SW480 (cell line): ENCODE results near the gene CAPN12.
"Not testable (repeated sequence)": the region's sequence is repeated elsewhere in the genome, so short reads cannot be mapped to it uniquely, and the experiment has no call there.

Experiments
- DNase-seq: peaks from one replicate; pipeline ENCODE4 v3.0.0-alpha.2; 2016; ENCODE audit warnings: low spot score

The CAPN12 gene, protein sequence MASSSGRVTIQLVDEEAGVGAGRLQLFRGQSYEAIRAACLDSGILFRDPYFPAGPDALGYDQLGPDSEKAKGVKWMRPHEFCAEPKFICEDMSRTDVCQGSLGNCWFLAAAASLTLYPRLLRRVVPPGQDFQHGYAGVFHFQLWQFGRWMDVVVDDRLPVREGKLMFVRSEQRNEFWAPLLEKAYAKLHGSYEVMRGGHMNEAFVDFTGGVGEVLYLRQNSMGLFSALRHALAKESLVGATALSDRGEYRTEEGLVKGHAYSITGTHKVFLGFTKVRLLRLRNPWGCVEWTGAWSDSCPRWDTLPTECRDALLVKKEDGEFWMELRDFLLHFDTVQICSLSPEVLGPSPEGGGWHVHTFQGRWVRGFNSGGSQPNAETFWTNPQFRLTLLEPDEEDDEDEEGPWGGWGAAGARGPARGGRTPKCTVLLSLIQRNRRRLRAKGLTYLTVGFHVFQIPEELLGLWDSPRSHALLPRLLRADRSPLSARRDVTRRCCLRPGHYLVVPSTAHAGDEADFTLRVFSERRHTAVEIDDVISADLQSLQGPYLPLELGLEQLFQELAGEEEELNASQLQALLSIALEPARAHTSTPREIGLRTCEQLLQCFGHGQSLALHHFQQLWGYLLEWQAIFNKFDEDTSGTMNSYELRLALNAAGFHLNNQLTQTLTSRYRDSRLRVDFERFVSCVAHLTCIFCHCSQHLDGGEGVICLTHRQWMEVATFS

GRCh38 chr19:38744298-38744681 is at the start of gene CAPN12:
TSS of gene CAPN12 (minus strand) at chr19:38744474. CDS start at chr19:38744165, 309 bp downstream.
- no peak for DNase-seq

GRCh38 chr19:38793671-38794070 is 49.4 kb upstream of the CAPN12 start:
- DNase-seq: no peak

DNA sequence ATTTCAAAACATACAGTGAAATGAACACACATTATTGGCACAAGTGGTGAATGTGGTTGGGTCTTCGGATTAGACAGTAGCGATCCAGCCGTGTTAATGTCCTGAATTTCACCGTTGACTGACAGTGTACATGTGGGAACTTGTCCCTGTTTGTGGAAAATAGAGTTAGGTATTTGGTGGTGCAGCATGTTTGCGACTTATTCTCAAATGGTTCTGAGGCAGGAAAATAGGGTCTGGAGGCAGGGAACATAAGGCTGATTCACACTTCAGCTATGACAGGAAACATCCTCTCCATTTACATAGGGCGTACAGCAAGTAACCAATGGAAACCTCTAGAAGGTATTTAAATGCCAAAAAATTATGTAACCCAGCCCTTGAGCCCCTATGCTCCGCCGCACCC is 48.9 kb upstream of the CAPN12 start:
- no peak for DNase-seq

DNA sequence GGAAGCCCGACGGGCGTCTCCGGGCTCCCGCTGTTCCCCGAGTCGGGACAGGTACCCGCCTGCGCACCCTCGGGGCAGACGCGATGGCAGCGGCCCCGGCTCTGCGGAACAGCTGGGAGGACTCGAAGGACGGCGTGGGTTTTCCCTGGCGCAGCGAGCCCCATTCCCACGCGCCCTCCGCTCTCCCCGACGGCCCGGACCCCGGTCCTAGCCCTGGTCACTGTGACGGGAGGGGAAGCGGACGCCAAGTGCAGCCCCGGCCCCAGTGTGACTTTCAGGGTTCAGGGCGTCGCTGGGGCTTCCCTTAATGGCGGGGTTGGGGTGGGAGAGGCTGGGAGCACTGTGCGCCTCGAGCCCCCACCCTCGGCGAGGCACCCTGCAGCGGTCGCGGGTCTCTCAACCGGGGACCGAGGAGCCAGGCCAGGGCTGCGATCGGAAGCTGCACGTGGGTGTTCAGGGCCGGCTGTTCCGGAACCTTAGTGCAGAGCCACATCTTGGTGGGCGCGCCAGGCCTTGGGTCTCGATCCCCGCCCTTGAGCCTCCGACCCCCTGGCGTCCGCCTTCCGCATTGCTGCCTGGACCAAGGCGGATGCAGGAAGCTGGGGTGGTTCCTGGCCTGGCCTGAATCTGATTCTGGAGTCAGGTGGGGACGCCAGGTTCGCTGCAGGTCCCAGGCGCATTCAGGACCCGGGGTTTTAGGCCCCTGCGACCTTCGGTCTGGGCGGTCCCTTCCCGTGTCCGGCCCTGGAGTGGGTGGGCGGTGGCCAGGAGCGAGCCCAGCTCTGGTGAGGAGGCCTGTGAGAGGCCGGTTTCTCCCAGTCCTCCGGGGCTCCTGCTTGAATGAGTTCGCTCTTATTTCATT is 48.2 kb upstream of the CAPN12 start:
- no peak for DNase-seq

- not testable (repeated sequence) for DNase-seq
These were observed 47.3 kb upstream of the CAPN12 start for GRCh38 chr19:38791451-38792064.

DNA sequence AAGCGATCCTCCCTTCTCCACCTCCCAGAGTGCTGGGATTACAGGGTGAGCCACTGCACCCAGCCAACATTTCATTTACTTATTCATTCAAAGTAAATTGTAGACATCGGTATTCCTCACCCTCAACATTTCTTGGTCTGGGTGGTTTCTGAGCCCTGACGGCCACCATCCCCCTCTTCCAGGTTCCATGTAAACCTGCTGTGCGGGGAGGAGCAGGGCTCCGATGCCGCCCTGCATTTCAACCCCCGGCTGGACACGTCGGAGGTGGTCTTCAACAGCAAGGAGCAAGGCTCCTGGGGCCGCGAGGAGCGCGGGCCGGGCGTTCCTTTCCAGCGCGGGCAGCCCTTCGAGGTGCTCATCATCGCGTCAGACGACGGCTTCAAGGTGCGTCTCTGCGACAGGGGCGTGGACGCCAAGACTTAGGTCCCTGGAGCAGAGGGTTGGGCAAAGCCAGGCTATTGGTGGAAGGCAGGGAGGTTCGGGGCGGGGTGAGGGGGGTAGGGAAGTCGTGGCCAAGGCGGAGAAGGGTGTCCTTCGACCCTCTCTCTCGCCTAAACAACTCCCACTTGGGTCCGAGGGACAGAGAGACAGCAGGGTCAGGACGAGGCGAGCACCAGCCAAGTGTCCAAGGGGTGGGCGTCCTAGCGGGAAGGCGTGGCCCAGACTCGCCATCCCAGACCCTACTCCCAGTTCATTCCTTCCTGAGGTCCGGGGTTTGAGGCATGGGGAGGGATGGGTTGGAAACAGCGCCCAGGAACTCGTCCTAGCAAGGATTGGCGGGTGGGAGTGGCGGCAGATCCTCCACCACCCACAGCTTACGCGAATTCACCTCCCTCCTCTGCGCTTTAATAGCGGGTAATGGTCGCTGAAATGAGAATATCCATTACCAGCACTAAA is 46.5 kb upstream of the CAPN12 start:
- DNase-seq: not testable (repeated sequence)

- no peak for DNase-seq
These were observed 44.4 kb upstream of the CAPN12 start, which contains the start of gene LGALS7B for GRCh38 chr19:38788478-38789243. TSS of gene LGALS7B (plus strand) at chr19:38789200. CDS start at chr19:38789227, 27 bp downstream.

DNA sequence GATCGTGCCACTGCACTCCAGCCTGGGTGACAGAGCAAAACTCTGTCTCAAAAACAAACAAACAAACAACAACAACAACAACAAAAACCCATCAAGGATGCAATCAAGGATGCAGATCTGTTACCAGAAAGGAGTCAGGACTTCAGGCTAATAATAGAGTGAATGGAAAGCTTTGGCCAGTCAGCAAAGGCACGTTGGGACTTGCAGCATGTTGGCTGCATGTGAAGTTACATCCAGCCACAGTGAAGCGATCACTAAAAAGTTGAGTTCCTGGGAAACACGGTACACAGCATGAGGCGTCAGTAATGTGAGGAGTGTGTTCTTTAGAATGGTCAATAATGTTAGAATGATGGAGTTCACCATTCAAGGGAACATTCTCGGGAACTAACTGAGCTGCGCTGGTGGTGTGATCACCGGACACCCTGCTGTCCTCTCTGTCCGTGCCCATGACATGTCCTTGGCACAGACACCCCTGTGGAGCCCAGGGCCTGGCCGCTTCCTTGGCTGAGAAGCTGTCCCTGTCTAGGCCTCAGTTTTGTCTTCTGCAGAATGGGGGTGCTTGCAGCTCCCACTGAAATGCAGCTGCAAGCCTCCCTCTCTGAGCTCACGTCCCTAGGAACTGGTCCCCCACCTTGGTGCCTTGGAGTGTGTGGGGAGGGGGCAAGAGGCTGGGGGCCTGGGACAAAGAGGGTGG is 42.4 kb upstream of the CAPN12 start:
- no peak for DNase-seq

GRCh38 chr19:38786061-38786460 is 41.8 kb upstream of the CAPN12 start:
- not testable (repeated sequence) for DNase-seq

- no peak for DNase-seq
These were observed 41.0 kb upstream of the CAPN12 start for GRCh38 chr19:38785187-38785699.

DNA sequence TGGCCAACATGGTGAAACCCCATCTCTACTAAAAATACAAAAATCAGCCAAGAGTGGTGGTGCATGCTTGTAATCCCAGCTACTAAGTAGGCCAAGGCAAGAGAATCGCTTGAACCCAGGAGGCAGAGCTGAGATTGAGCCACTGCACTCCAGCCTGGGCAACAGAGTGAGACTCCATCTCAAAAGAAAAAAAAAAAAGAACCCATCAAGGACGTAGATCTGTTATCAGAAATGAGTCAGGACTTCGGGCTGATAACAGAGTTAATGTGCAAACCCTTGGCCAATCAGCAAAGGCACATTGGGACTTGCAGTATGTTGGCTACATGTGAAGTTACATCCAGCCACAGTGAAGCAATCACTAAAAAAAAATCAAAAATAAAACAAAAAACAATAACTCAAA is 40.0 kb upstream of the CAPN12 start:
- no peak for DNase-seq

GRCh38 chr19:38782212-38782611 is 37.9 kb upstream of the CAPN12 start:
- DNase-seq: not testable (repeated sequence)

DNA sequence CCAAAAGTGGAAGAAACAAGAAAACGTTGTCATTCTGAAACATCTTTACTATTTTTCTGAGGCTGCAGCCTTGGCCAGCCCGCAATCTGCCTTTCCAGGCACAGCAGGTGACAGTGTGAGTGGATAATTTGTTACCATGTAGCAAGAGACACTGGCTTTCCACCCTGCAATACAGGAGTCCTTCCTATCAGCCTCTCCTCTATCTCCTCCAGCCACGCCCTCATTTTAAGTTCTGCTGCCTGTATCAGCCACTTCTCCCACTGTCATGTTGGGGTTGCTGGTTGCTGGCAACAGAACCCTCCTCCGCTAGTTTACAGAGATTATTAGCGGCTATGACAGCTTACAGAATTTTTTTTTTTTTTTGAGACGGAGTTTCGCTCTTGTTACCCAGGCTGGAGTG is 36.8 kb upstream of the CAPN12 start:
- DNase-seq: no peak

DNA sequence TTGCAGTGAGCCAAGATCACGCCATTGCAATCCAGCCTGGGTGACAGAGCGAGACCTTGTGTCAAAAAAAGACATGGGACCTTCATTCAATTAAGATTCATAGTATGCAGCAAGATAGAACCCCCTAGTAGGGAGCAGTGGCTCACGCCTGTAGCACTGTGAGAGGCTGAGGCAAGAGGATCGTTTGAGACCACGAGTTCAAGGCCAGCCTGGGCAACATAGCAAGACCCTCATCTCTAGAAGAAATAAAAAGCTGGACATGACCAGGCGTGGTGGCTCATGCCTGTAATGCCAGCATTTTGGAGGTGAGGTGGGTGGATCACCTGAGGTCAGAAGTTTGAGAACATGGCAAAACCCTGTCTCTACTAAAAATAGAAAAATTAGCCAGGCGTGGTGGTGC is 36.2 kb upstream of the CAPN12 start:
- DNase-seq: no peak

GRCh38 chr19:38778733-38779132 is 34.5 kb upstream of the CAPN12 start:
- DNase-seq: no peak

GRCh38 chr19:38774181-38774950 is 30.1 kb upstream of the CAPN12 start:
- no peak for DNase-seq

GRCh38 chr19:38773469-38774177 is 29.3 kb upstream of the CAPN12 start, which contains the start of gene LGALS7:
TSS of gene LGALS7 (minus strand) at chr19:38773517. CDS start at chr19:38773492, 25 bp downstream.
- DNase-seq: no peak

DNA sequence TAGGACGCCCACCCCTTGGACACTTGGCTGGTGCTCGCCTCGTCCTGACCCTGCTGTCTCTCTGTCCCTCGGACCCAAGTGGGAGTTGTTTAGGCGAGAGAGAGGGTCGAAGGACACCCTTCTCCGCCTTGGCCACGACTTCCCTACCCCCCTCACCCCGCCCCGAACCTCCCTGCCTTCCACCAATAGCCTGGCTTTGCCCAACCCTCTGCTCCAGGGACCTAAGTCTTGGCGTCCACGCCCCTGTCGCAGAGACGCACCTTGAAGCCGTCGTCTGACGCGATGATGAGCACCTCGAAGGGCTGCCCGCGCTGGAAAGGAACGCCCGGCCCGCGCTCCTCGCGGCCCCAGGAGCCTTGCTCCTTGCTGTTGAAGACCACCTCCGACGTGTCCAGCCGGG is 27.3 kb upstream of the CAPN12 start:
- not testable (repeated sequence) for DNase-seq
